ENCODE data around the gene BICD2. TPM values are rescaled to one million over a fixed set of nuclear protein-coding genes. Genes with fewer than 3 reads are reported as not detected.
A peak's percentile ranks its signal among the peaks of the same experiment; 100 is the strongest.
"Not testable (repeated sequence)": the region's sequence is repeated elsewhere in the genome, so short reads cannot be mapped to it uniquely, and the experiment has no call there.

The BICD2 gene
- total RNA-seq, 1 donor = 40.6 TPM

- no peak for TF ChIP-seq CTCF (IDR thresholded peaks at IDR 0.05; ENCODE audit: insufficient read depth, low read depth, low read length)
- no peak for DNase-seq (ENCODE audit: low read depth)
- H3K4me3 ChIP-seq (ENCODE audit: low read depth, low read length) = no peak overlapping the region
These were observed 33.7 kb upstream of the BICD2 start for GRCh38 chr9:92798358-92798757.

GRCh38 chr9:92796337-92796804 is 31.7 kb upstream of the BICD2 start:
- H3K4me3 ChIP-seq (ENCODE audit: low read depth, low read length); DNase-seq (ENCODE audit: low read depth): not testable (repeated sequence)

GRCh38 chr9:92795598-92796336 is 31.1 kb upstream of the BICD2 start:
- no peak overlapping the region for H3K4me3 ChIP-seq (ENCODE audit: low read depth, low read length)
- no peak for TF ChIP-seq CTCF (IDR thresholded peaks at IDR 0.05; ENCODE audit: insufficient read depth, low read depth, low read length)
- DNase-seq (ENCODE audit: low read depth) = no peak

GRCh38 chr9:92795000-92795399 is 30.4 kb upstream of the BICD2 start:
- TF ChIP-seq CTCF (IDR thresholded peaks at IDR 0.05; ENCODE audit: insufficient read depth, low read depth, low read length) = no peak
- no peak overlapping the region for H3K4me3 ChIP-seq (ENCODE audit: low read depth, low read length)
- no peak for DNase-seq (ENCODE audit: low read depth)

- no peak for DNase-seq (ENCODE audit: low read depth)
- H3K4me3 ChIP-seq (ENCODE audit: low read depth, low read length) = no peak overlapping the region
- TF ChIP-seq CTCF (IDR thresholded peaks at IDR 0.05; ENCODE audit: insufficient read depth, low read depth, low read length) = no peak
These were observed 29.8 kb upstream of the BICD2 start for GRCh38 chr9:92794426-92794825.

- DNase-seq (ENCODE audit: low read depth) = peak; percentile 81
- TF ChIP-seq CTCF (IDR thresholded peaks at IDR 0.05; ENCODE audit: insufficient read depth, low read depth, low read length) = peak; percentile 83
- no peak overlapping the region for H3K4me3 ChIP-seq (ENCODE audit: low read depth, low read length)
These were observed 26.2 kb upstream of the BICD2 start for GRCh38 chr9:92790542-92791527.

GRCh38 chr9:92786298-92786697 is 21.7 kb upstream of the BICD2 start:
- no peak for DNase-seq (ENCODE audit: low read depth)

More at GRCh38 chr9:92786298-92786697, 21.7 kb upstream of the BICD2 start:
- no peak for TF ChIP-seq CTCF (IDR thresholded peaks at IDR 0.05; ENCODE audit: insufficient read depth, low read depth, low read length)
- H3K4me3 ChIP-seq (ENCODE audit: low read depth, low read length) = no peak overlapping the region

Measured in fibroblast of villous mesenchyme (primary cell).